ENCODE measurements around the gene TMEM234. TPM values are rescaled to one million over a fixed set of nuclear protein-coding genes. Genes with fewer than 3 reads are reported as not detected.
A peak's percentile ranks its signal among the peaks of the same experiment; 100 is the strongest.

Gene TMEM234
- total and polyA plus RNA-seq, 2 of the 13 experiments (the other 11 are each of a cell fraction or from before 2014, with no cell fraction given): 6.1 to 9.0 TPM

GRCh38 chr1:32241001-32241763 is 19.0 kb upstream of the TMEM234 start (continued):
- TF ChIP-seq ZNF407 (CRISPR knock-in tag; IDR thresholded peaks at IDR 0.05; ENCODE audit: not compliant biosample characterization) (no peak), MLX (CRISPR knock-in tag; IDR thresholded peaks at IDR 0.05) (no peak), ZNF276 (CRISPR knock-in tag; IDR thresholded peaks at IDR 0.05; ENCODE audit: low read depth) (peak; percentile 100), ZNF431 (CRISPR knock-in tag; IDR thresholded peaks at IDR 0.05; ENCODE audit: borderline replicate concordance, low read depth) (no peak), ZBTB43 (CRISPR knock-in tag; conservative IDR thresholded peaks at IDR 0.05) (no peak), BRCA1 (CRISPR knock-in tag; IDR thresholded peaks at IDR 0.05) (no peak), TERF1 (CRISPR knock-in tag; IDR thresholded peaks at IDR 0.05) (no peak), CENPT (CRISPR knock-in tag; IDR thresholded peaks at IDR 0.05; ENCODE audit: low read depth) (no peak), TFDP2 (CRISPR knock-in tag; IDR thresholded peaks at IDR 0.05) (peak; percentile 37; the same call in 1 of the 2 replicates)
